ENCODE data around the gene SLCO2A1.

SLCO2A1 gene

DNA sequence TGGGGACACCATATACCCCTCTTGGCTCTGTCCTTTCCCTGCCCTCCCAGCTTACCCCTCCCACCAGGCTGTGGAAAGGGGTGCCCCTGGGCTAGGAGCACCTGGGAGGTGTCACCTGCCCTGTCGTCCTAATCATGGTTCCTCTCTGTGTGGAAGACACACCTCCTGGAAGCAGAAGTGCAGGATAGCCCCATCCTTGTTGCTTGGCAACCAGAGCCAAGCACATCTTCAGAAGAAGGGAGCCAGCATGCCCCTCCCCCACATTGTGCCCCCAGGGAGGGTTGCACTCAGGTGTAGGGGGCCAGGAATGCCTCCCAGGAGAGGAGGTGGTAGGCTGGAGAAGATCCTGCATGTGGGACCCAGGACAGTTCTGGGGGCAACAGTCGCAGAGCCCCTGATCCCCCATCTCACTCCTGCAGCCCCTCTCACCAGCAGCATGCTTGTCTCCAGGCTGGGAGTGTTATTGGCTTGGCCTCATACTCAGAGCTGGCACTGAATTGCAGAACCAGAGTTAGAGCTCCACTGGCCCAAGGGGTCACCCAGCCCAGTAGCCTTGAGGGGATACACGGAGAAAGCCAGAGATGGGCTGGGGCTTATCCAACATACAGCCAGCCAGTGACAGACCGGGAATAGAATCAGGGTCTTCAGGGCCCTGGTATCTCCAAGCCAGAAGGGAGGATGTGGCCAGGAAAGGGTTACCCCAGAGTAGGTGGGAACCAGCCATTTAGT, 142.5 kb downstream of the SLCO2A1 start:
- TF ChIP-seq, protein P1, sequence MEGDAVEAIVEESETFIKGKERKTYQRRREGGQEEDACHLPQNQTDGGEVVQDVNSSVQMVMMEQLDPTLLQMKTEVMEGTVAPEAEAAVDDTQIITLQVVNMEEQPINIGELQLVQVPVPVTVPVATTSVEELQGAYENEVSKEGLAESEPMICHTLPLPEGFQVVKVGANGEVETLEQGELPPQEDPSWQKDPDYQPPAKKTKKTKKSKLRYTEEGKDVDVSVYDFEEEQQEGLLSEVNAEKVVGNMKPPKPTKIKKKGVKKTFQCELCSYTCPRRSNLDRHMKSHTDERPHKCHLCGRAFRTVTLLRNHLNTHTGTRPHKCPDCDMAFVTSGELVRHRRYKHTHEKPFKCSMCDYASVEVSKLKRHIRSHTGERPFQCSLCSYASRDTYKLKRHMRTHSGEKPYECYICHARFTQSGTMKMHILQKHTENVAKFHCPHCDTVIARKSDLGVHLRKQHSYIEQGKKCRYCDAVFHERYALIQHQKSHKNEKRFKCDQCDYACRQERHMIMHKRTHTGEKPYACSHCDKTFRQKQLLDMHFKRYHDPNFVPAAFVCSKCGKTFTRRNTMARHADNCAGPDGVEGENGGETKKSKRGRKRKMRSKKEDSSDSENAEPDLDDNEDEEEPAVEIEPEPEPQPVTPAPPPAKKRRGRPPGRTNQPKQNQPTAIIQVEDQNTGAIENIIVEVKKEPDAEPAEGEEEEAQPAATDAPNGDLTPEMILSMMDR (IDR thresholded peaks at IDR 0.05; ENCODE audit: low read depth, low read length, missing control alignments), result no peak
- no peak overlapping the region for H3K4me3 ChIP-seq (replicated peaks; ENCODE audit: low read depth, low read length)
- DNase-seq (ENCODE audit: extremely low read depth, low read depth), result no peak

DNA sequence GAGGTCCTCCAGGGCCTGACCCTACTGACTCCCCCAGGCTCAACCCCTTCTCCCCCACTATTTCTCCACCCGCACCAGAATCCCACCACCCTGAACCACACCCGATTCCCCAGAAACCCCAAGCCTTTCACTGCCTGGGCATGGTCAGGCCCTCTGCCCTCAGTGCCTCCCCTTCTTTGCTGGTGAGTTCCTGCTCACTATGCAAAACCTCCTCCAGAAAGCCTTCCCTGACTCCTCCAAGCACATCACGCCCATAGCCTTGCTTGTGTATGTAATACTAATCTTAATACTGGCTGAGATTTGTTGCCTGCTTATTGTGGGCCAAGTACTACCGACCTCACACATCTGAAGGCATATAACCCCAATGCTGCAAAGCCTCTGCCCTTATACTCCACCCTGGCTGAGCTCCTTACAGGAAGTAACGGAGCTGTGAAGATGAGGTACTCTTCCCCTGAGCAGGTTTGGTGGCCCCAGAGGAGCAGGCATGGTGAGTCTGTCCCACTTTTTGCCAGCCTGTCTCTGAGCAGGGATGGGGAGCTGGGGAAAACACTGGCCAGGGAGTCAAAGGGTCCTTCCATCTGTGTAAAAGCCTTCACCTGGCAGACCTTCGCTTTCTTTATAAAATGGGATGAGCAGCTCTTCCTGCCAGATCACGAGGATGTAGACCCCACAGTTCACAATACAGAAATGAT, 143.5 kb downstream of the SLCO2A1 start:
- no peak for DNase-seq (ENCODE audit: extremely low read depth, low read depth)
- H3K4me3 ChIP-seq (replicated peaks; ENCODE audit: low read depth, low read length), result no peak overlapping the region
- TF ChIP-seq, protein P1 (IDR thresholded peaks at IDR 0.05; ENCODE audit: low read depth, low read length, missing control alignments), result no peak

DNA sequence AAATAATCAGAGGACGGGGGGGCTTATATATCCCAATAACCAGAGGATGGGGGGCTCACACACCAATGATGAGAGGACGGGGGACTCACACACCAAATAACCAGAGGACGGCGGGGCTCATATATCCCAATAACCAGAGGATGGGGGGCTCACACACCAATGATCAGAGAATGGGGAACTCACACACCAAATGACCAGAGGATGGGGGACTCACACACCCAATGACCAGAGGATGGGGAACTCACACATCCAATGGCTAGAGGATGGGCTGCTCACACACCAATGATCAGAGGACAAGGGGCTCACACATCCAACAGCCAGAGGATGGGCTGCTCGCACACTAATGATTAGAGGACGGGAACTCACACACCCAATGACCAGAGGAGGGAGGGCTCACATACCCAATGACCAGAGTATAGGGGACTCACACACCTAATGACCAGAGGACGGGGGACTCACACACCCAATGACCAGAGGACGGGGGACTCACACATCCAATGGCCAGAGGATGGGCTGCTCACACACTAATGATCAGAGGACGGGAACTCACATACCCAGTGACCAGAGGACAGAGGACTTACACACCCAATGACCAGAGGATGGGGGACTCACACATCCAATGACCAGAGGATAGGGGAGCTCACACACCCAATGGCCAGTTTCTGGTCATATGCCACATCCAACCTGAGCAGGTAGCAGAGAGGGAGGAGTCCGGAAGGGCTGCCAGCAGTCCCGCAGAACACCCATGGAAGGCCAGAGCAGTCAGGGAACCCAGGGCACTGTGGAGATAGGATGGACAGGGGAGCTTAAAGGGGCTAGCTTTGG, 144.6 kb downstream of the SLCO2A1 start:
- TF ChIP-seq, protein P1 (IDR thresholded peaks at IDR 0.05; ENCODE audit: low read depth, low read length, missing control alignments), result no peak
- H3K4me3 ChIP-seq (replicated peaks; ENCODE audit: low read depth, low read length), result no peak overlapping the region
- no peak for DNase-seq (ENCODE audit: extremely low read depth, low read depth)

DNA sequence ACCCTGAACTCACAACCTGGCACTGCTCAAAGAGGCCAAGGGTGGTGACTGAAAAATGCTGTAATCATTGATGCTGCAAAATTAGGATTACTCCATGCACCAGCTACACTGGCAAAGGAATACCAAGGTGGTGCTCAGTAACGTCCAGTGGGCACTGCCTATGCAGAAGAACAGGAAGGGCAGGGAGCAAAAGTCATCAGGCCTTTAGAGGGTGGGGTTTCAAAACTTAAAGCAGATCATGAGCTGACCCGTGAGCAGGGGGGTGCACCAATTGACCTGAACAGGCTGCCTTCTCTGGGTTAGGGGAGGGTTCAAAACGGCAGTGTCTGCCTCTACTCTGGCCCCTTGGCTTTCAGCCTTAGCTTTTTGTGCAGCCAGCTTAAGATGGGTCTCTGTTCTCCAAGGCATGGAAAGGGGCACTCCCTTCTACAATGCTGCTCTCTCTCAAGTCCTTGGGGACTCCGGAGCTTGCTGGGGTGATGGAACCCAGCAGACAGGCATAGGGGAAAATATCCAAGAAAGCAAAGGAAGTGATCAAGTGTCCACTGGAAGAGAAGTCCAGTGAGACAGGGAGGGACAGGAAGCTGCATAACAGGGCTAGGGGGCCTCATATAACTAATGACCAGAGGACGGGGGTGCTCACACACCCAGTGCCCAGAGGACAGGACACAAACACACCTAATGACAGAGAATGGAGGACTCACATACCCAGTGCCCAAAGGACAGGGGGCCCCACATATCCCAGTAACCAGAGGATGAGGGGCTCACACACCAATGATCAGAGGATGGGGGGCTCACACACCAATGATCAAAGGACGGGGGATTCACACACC, 145.5 kb downstream of the SLCO2A1 start:
- no peak overlapping the region for H3K4me3 ChIP-seq (replicated peaks; ENCODE audit: low read depth, low read length)
- TF ChIP-seq, protein P1 (IDR thresholded peaks at IDR 0.05; ENCODE audit: low read depth, low read length, missing control alignments), result no peak

DNA sequence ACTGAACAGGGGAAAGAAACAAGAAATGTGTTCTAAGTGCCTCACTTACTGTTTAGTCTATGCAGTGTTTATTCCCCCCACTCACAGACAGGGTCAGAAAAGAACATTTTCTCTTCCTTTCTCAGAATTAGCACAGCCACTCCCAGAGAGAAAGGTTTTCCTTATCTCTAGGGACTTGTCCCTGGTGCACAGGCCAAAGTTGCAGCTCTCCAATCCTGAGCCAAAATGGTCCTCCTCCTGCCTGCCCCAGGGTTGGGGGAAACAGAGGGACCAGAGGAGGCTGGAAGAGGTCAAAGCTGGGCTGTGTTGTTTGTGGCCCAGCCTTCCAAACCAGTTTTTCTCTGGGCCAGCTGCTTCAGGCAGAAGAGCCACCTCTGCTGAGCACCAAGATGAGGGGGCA, 146.1 kb downstream of the SLCO2A1 start:
- H3K4me3 ChIP-seq (replicated peaks; ENCODE audit: low read depth, low read length), result no peak overlapping the region
- DNase-seq (ENCODE audit: extremely low read depth, low read depth), result no peak
- TF ChIP-seq, protein P1 (IDR thresholded peaks at IDR 0.05; ENCODE audit: low read depth, low read length, missing control alignments), result no peak

More for the DNA sequence above, 145.5 kb downstream of the SLCO2A1 start:
- no peak for DNase-seq (ENCODE audit: extremely low read depth, low read depth)

DNA sequence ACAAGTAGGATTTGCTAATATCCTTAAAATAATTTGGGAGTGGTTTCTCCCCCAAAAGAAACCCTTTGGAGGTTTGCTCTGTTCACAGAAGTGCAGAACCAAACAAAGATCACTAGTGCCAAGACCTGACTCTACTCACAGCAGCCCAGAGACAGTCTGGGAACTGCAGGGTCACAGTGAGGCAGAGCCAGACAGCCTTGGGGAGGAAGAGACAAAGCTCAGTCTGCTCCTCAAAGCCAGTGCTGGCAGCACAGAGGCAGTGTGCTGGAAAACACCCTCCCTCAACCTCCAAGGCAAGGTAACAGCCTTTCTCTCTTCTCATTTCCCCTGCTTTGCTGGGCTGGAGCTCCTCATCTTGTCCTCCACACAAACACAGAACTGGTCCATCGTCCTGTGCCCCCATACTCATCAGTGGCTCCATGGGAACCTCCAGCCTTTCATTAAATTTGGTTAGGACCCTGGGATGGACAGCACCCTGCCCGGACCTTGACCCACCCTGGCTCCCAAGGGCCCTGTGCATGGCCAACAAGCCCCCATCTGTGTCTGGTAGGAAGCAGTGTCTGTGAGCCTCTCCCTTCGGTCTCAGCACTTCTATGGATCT, 146.6 kb downstream of the SLCO2A1 start:
- TF ChIP-seq, protein P1 (IDR thresholded peaks at IDR 0.05; ENCODE audit: low read depth, low read length, missing control alignments), result no peak
- H3K4me3 ChIP-seq (replicated peaks; ENCODE audit: low read depth, low read length), result no peak overlapping the region
- no peak for DNase-seq (ENCODE audit: extremely low read depth, low read depth)

All from HFF-Myc (cell line).